HepG2 (cell line): Measurements from ENCODE around the gene LCN2. TPM values are rescaled to one million over a fixed set of nuclear protein-coding genes. Genes with fewer than 3 reads are reported as not detected.

Experiments used
- AHR ChIP-seq: IDR thresholded peaks from 2 replicates; pipeline ENCODE4 v1.6.1; 2018; ENCODE audit warnings: missing genetic modification reagents, missing compliant biosample characterization
- ARNTL ChIP-seq: sonication (generic); formaldehyde crosslinking; IDR thresholded peaks from 2 replicates; pipeline ENCODE4 v1.4.0; 2020; ENCODE audit warnings: mild to moderate bottlenecking, missing genetic modification reagents
- CENPBD1 ChIP-seq: sonication (generic); formaldehyde crosslinking; IDR thresholded peaks from 2 replicates; pipeline ENCODE4 v1.8.0; 2022; ENCODE audit warnings: missing genetic modification reagents, low read depth, mild to moderate bottlenecking, borderline replicate concordance
- CSRNP1 ChIP-seq: sonication (generic); formaldehyde crosslinking; IDR thresholded peaks from 2 replicates; pipeline ENCODE4 v1.8.1; 2023; ENCODE audit warnings: mild to moderate bottlenecking, missing genetic modification reagents
- HDAC6 ChIP-seq: fragments of 200-600 bp; sonication (generic); IDR thresholded peaks from 2 replicates; pipeline ENCODE4 v1.7.0; 2017; ENCODE audit warnings: mild to moderate bottlenecking, antibody characterized with exemption, low read length, low read depth
- MLXIP ChIP-seq: sonication (generic); formaldehyde crosslinking; IDR thresholded peaks from 2 replicates; pipeline ENCODE4 v1.9.0; 2021; ENCODE audit warnings: missing genetic modification reagents, borderline replicate concordance
- RAD21 ChIP-seq: fragments of 450-650 bp; formaldehyde crosslinking; IDR thresholded peaks from 2 replicates; pipeline ENCODE4 v1.5.0; 2020; ENCODE audit warnings: mild to moderate bottlenecking
- SIX4 ChIP-seq: sonication (generic); formaldehyde crosslinking; IDR thresholded peaks from 2 replicates; pipeline ENCODE4 v1.4.0; 2020; ENCODE audit warnings: missing genetic modification reagents
- SSRP1 ChIP-seq: IDR thresholded peaks from 2 replicates; pipeline ENCODE4 v1.6.1; 2016; ENCODE audit warnings: control low read depth
- SUZ12 ChIP-seq: fragments of 150-350 bp; IDR thresholded peaks from 2 replicates; pipeline ENCODE4 v1.6.1; 2014; ENCODE audit warnings: low read depth, low read length
- WIZ ChIP-seq: sonication (generic); formaldehyde crosslinking; IDR thresholded peaks from 2 replicates; pipeline ENCODE4 v1.5.1; 2020; ENCODE audit warnings: mild to moderate bottlenecking, missing genetic modification reagents
- ZBED4 ChIP-seq: sonication (generic); formaldehyde crosslinking; IDR thresholded peaks from 2 replicates; pipeline ENCODE4 v1.4.0; 2020; ENCODE audit warnings: missing genetic modification reagents, borderline replicate concordance
- ZBTB1 ChIP-seq: sonication (generic); formaldehyde crosslinking; IDR thresholded peaks from 2 replicates; pipeline ENCODE4 v1.4.0; 2020; ENCODE audit warnings: missing genetic modification reagents, borderline replicate concordance
- ZFP36 ChIP-seq: fragments of 150-350 bp; IDR thresholded peaks from 2 replicates; pipeline ENCODE4 v1.6.1; 2018; ENCODE audit warnings: borderline replicate concordance, low read length, low read depth; ENCODE audit not compliant: partially characterized antibody
- ZFP91 ChIP-seq: sonication (generic); formaldehyde crosslinking; IDR thresholded peaks from 2 replicates; pipeline ENCODE4 v1.9.0; 2022; ENCODE audit warnings: missing genetic modification reagents, mild to moderate bottlenecking, borderline replicate concordance
- ZMYM4 ChIP-seq: sonication (generic); formaldehyde crosslinking; IDR thresholded peaks from 2 replicates; pipeline ENCODE4 v1.8.1; 2023; ENCODE audit warnings: mild to moderate bottlenecking, missing genetic modification reagents
- ZNF382 ChIP-seq: sonication (generic); formaldehyde crosslinking; IDR thresholded peaks from 2 replicates; pipeline ENCODE4 v1.5.0; 2020; ENCODE audit warnings: missing genetic modification reagents, mild to moderate bottlenecking, borderline replicate concordance
- ZNF605 ChIP-seq: sonication (generic); formaldehyde crosslinking; IDR thresholded peaks from 2 replicates; pipeline ENCODE4 v1.8.0; 2022; ENCODE audit warnings: mild to moderate bottlenecking, missing genetic modification reagents
- ZNF883 ChIP-seq: sonication (generic); formaldehyde crosslinking; IDR thresholded peaks from 2 replicates; pipeline ENCODE4 v1.5.1; 2020; ENCODE audit warnings: mild to moderate bottlenecking, missing genetic modification reagents; ENCODE audit errors: not compliant biosample characterization
- polyA plus RNA-seq, 8 experiments: library from polyadenylated mRNA; depleted of rRNA in 3 of 8; stranded (reverse) in 7 of 8; unstranded in 1 of 8; fragments of >200 nt; fragmentation: Illumina TruSeq in 4 of 8; extraction: Trizol in 4 of 8; gene quantifications; 2 replicates each; pipeline versions ENCODE4 v1.2.1 to v1.2.3, GENCODE V29; 2011 to 2016; ENCODE audit warnings: low read depth in 4 of 8, missing spikeins in 1 of 8, mixed read lengths in 1 of 8; ENCODE audit not compliant: insufficient read depth in 1 of 8
- total RNA-seq, 5 experiments: library from RNA; depleted of rRNA; stranded (reverse); fragments of >200 nt; fragmentation: Illumina TruSeq; extraction: Trizol; gene quantifications; 2 replicates each; pipeline ENCODE4 v1.2.3, GENCODE V29; 2016; ENCODE audit warnings: low read depth in 1 of 5

The LCN2 gene
- total and polyA plus RNA-seq, 2 of the 13 experiments (the other 11 are each of a cell fraction or from before 2014, with no cell fraction given), result 0.38 to 1.4 TPM

- TF ChIP-seq ZFP91 (CRISPR knock-in tag) (peak; percentile 34; the same call in 1 of the 2 replicates), HDAC6 (no peak), ZNF605 (no peak), ZBTB1 (CRISPR knock-in tag) (no peak), ZNF883 (CRISPR knock-in tag) (no peak), ZFP36 (no peak), ZNF382 (no peak), ZMYM4 (no peak), CSRNP1 (CRISPR knock-in tag) (no peak), CENPBD1 (CRISPR knock-in tag) (no peak), AHR (CRISPR knock-in tag) (no peak), ARNTL (CRISPR knock-in tag) (no peak), SUZ12 (no peak), SSRP1 (CRISPR knock-in tag) (peak; percentile 44; the same call in 1 of the 2 replicates), WIZ (no peak), ZBED4 (no peak), RAD21 (no peak), SIX4 (no peak), MLXIP (no peak)
These were observed 41.6 kb upstream of the LCN2 start (continued) for GRCh38 chr9:128107468-128108268.
